Activated naive CD8-positive, alpha-beta T cell treated with anti-CD3 and anti-CD28 coated beads for 36 hours (primary cell): ENCODE data around the gene OGFOD3. TPM values are rescaled to one million over a fixed set of nuclear protein-coding genes. Genes with fewer than 3 reads are reported as not detected.
A peak's percentile ranks its signal among the peaks of the same experiment; 100 is the strongest.
"Not testable (repeated sequence)": the region's sequence is repeated elsewhere in the genome, so short reads cannot be mapped to it uniquely, and the experiment has no call there.

ENCODE experiments used
- DNase-seq: peaks from one replicate; pipeline ENCODE4 v3.0.0; 2021
- H3K27ac Mint-ChIP-seq: one replicate; pipeline ENCODE4 v1.8.0; 2022; ENCODE audit warnings: mild to moderate bottlenecking, moderate library complexity, mixed read lengths
- H3K27me3 Mint-ChIP-seq: one replicate; pipeline ENCODE4 v1.8.0; 2022; ENCODE audit warnings: mild to moderate bottlenecking, mixed read lengths
- H3K36me3 Mint-ChIP-seq: one replicate; pipeline ENCODE4 v1.8.0; 2021; ENCODE audit warnings: mild to moderate bottlenecking, mixed read lengths
- H3K4me1 Mint-ChIP-seq: one replicate; pipeline ENCODE4 v1.8.0; 2021; ENCODE audit warnings: mixed read lengths
- H3K4me3 Mint-ChIP-seq: one replicate; pipeline ENCODE4 v1.8.0; 2022; ENCODE audit warnings: mild to moderate bottlenecking, moderate library complexity, mixed read lengths
- H3K9me3 Mint-ChIP-seq: one replicate; pipeline ENCODE4 v1.8.0; 2022; ENCODE audit warnings: mixed read lengths
- total RNA-seq, 2 experiments: library from RNA; stranded (reverse); gene quantifications; one replicate each; pipeline ENCODE4 v1.2.3, GENCODE V29; 2021

Gene OGFOD3, protein sequence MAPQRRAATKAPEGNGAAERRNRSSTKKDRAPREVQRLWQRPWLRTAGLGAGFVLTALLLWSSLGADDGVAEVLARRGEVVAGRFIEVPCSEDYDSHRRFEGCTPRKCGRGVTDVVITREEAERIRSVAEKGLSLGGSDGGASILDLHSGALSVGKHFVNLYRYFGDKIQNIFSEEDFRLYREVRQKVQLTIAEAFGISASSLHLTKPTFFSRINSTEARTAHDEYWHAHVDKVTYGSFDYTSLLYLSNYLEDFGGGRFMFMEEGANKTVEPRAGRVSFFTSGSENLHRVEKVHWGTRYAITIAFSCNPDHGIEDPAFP
- total RNA-seq = 10 to 100 TPM; 18.4 to 21.5 TPM

DNA sequence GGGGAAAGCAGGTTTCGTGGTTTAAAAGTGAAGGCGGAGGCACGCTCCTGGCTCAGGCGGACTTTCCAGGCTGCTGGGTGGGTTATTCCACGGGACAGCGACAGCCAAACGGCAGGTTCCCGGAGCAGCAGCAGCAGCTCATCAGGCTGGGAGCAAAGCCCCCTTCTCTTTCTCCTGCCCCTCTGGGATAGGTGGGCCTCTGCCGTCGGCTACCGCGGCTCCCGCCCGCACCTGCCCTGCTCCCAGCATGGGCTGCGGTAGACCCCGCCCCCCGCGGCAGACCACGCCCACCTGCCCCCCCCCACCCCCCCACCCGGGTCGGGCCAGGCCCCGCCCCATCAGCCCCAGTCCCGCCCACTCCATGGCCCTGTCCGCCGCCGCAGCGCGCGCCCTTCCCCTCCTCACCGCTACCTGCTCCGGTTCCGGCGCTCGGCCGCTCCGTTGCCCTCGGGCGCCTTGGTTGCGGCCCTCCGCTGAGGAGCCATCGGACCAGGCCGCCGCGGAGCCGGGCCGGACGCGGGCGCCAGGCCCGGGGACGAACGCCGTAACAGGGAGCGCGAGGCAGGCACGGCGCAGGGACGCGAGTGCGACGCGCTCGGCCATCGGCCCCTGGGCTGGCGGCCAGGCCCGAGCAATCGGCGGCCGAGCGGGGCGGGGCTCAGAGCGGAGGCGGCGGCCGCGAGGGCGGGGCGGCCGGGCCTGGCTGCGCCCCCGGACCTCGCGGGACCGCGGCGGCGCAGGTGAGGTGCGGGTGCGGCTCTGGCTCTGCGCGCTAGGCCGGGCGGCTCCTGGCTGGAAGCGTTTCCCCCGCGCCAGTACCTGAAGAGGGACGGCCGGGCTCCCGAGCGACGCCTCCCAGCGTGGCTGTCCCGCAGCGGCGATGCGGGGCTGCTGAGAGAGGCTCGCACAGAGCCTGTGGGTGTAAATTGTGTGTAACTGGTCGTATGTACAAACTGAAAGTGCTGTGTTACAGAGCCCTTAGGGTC, at the start of gene OGFOD3, which contains the start of gene HEXD:
OGFOD3 (minus strand) TSS at position 586 of the 986 bp plus-strand sequence; CDS start at position 485, 101 bp downstream.
HEXD (plus strand) TSS at position 347 of the 986 bp plus-strand sequence. CDS start 1,453 bp downstream, outside the sequence.
- H3K36me3 Mint-ChIP-seq = peaks cover 21% of the 10 kb centered on the region
- H3K4me1 Mint-ChIP-seq = peaks cover 23% of the 10 kb centered on the region
- H3K27me3 Mint-ChIP-seq = no peaks in the 10 kb centered on the region
- peak within 1 kb of the TSS; percentile 76 for H3K4me3 Mint-ChIP-seq
- peak within 1 kb of the TSS; percentile 74 for H3K27ac Mint-ChIP-seq
- peak; percentile 94 for DNase-seq
- H3K9me3 Mint-ChIP-seq = no peaks in the 10 kb centered on the region

GRCh38 chr17:82465023-82465603, 46.7 kb upstream of the OGFOD3 start:
- DNase-seq = peak; percentile 26
- no peaks in the 10 kb centered on the region for H3K27me3 Mint-ChIP-seq
- peaks cover 31% of the 10 kb centered on the region for H3K36me3 Mint-ChIP-seq
- no peaks in the 10 kb centered on the region for H3K9me3 Mint-ChIP-seq
- peak overlapping the region; percentile 44 for H3K27ac Mint-ChIP-seq
- no peak overlapping the region for H3K4me3 Mint-ChIP-seq
- H3K4me1 Mint-ChIP-seq = peaks cover 7% of the 10 kb centered on the region

DNA sequence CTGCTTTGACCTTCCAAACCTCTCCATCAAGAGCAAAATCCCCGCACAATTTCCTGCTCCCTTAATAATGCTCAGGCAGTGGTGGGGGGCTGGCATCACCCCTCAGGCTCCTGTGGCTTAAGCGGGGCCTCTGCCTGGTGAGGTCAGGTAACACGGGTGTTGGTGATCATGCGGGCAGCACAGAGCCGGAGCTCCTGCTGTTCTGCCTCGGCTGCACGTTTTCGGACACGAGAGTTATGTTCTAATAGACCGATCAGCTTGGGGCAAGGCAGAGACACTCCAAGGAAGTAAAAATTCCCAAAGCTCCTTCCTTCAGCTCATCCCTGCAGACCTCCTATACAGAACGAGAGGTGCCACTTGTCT, 46.2 kb upstream of the OGFOD3 start:
- DNase-seq = no peak
- H3K9me3 Mint-ChIP-seq = no peaks in the 10 kb centered on the region
- peaks cover 29% of the 10 kb centered on the region for H3K36me3 Mint-ChIP-seq
- no peak overlapping the region for H3K27ac Mint-ChIP-seq
- H3K4me1 Mint-ChIP-seq = peaks cover 7% of the 10 kb centered on the region
- H3K27me3 Mint-ChIP-seq = no peaks in the 10 kb centered on the region
- H3K4me3 Mint-ChIP-seq = no peak overlapping the region

GRCh38 chr17:82463925-82464566, 45.7 kb upstream of the OGFOD3 start:
- Mint-ChIP-seq H3K4me1 (peaks cover 12% of the 10 kb centered on the region), H3K27me3 (no peaks in the 10 kb centered on the region), H3K27ac (peak overlapping the region; percentile 40), H3K9me3 (no peaks in the 10 kb centered on the region), H3K36me3 (peaks cover 28% of the 10 kb centered on the region), H3K4me3 (no peak overlapping the region)
- no peak for DNase-seq

- Mint-ChIP-seq H3K4me3 (no peak overlapping the region), H3K4me1 (peaks cover 13% of the 10 kb centered on the region), H3K27me3 (no peaks in the 10 kb centered on the region), H3K9me3 (no peaks in the 10 kb centered on the region), H3K27ac (peak overlapping the region; percentile 40), H3K36me3 (peaks cover 24% of the 10 kb centered on the region)
- no peak for DNase-seq
Measured at GRCh38 chr17:82463391-82463790, 45.0 kb upstream of the OGFOD3 start.

GRCh38 chr17:82461827-82462524, 43.6 kb upstream of the OGFOD3 start:
- Mint-ChIP-seq H3K36me3 (peaks cover 24% of the 10 kb centered on the region), H3K27ac (no peak overlapping the region), H3K27me3 (no peaks in the 10 kb centered on the region), H3K9me3 (no peaks in the 10 kb centered on the region), H3K4me1 (peaks cover 23% of the 10 kb centered on the region), H3K4me3 (no peak overlapping the region)
- DNase-seq = no peak

DNA sequence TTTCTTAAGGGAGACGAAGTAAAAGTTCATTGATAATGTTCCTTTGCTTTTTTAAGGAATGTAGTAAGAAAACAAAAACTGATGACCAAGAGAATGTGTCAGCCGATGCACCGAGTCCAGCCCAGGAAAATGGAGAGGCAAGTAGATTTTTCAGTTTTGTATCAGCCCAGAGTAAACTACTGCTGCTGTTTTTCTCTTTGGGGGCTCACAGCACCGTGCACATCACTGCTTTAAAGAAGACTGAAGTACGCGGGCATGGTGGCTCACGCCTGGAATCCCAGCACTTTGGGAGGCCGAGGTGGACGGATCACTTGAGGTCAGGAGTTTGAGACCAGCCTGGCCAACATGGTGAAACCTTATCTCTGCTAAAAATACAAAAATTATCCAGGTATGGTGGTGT, 41.5 kb upstream of the OGFOD3 start:
- not testable (repeated sequence) for H3K27me3 Mint-ChIP-seq, H3K4me3 Mint-ChIP-seq, H3K9me3 Mint-ChIP-seq, H3K27ac Mint-ChIP-seq, DNase-seq
- peaks cover 28% of the 10 kb centered on the region for H3K4me1 Mint-ChIP-seq
- H3K36me3 Mint-ChIP-seq = peaks cover 18% of the 10 kb centered on the region

DNA sequence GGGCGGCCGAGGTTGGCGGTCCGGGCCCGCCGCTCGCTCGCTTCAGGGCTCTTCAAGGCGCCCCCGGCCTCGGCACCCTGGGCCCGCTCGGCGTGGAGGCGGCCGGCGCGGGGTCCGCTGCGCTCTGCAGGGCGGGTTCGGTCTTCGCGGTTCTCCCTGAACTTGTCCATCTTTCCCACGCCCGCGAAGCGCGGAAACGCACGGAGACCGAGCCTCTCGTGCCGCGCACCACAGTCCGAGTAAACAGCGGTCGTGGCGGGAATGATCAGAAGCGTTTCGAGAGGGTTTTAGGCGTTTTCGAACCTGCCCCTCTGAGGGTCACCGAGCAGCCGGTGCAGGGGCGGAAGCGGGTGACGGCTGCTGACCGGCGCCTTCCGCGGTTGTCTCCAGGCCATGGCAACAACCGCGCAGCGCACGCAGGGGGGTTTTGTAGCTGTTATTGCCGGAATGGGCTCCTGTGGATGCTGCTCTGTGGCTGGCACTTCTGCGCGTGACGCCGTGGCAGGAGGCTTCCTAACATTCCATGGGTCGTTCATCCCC, 40.6 kb upstream of the OGFOD3 start:
- peak overlapping the region; percentile 87 for H3K27ac Mint-ChIP-seq
- no peaks in the 10 kb centered on the region for H3K27me3 Mint-ChIP-seq
- H3K4me1 Mint-ChIP-seq = peaks cover 25% of the 10 kb centered on the region
- H3K9me3 Mint-ChIP-seq = no peaks in the 10 kb centered on the region
- peaks cover 10% of the 10 kb centered on the region for H3K36me3 Mint-ChIP-seq
- peak overlapping the region; percentile 80 for H3K4me3 Mint-ChIP-seq
- DNase-seq = no peak

- Mint-ChIP-seq H3K4me1 (peaks cover 25% of the 10 kb centered on the region), H3K4me3 (peak within 1 kb of the TSS; percentile 80), H3K36me3 (peaks cover 12% of the 10 kb centered on the region), H3K27ac (peak within 1 kb of the TSS; percentile 93), H3K27me3 (no peaks in the 10 kb centered on the region), H3K9me3 (no peaks in the 10 kb centered on the region)
- peak; percentile 98 for DNase-seq
Measured at GRCh38 chr17:82458179-82458884, 39.9 kb upstream of the OGFOD3 start, which contains the start of gene NARF. TSS of gene NARF (plus strand) at chr17:82458741. CDS start at chr17:82458804, 63 bp downstream.

DNA sequence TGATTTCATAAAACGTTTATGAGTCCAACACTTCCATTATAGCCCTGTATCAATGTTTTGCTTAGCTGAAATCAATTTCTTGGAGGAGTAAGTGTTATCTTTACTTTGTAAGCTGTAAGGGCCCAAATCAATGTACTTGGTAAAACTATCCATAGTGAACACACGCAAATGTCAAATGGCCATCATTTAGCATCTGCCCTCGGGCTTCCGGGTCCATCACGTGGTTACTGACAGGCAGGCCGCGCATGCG, 39.5 kb upstream of the OGFOD3 start:
- Mint-ChIP-seq H3K36me3 (peaks cover 12% of the 10 kb centered on the region), H3K9me3 (no peaks in the 10 kb centered on the region), H3K4me3 (peak overlapping the region; percentile 80), H3K27me3 (no peaks in the 10 kb centered on the region), H3K27ac (peak overlapping the region; percentile 93), H3K4me1 (peaks cover 25% of the 10 kb centered on the region)
- DNase-seq = no peak

GRCh38 chr17:82457073-82457928, 38.9 kb upstream of the OGFOD3 start:
- H3K4me3 Mint-ChIP-seq = peak overlapping the region; percentile 80
- H3K9me3 Mint-ChIP-seq = no peaks in the 10 kb centered on the region
- no peak for DNase-seq
- peaks cover 10% of the 10 kb centered on the region for H3K36me3 Mint-ChIP-seq
- H3K4me1 Mint-ChIP-seq = peaks cover 25% of the 10 kb centered on the region
- H3K27ac Mint-ChIP-seq = peak overlapping the region; percentile 93
- no peaks in the 10 kb centered on the region for H3K27me3 Mint-ChIP-seq

DNA sequence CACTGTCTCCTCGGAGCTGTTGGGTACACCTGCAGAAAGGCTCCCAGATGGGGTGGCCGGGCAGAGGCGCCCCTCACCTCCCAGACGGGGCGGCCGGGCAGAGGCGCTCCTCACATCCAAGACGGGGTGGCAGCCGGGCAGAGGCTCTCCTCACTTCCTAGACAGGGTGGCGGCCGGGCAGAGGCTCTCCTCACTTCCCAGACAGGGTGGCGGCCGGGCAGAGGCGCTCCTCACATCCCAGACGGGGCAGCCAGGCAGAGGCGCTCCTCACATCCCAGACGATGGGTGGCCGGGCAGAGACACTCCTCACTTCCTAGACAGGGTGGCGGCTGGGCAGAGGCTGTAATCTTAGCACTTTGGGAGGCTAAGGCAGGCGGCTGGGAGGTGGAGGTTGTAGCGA, 35.3 kb upstream of the OGFOD3 start:
- H3K9me3 Mint-ChIP-seq, DNase-seq, H3K27me3 Mint-ChIP-seq, H3K27ac Mint-ChIP-seq, H3K4me3 Mint-ChIP-seq: not testable (repeated sequence)
- H3K4me1 Mint-ChIP-seq = peaks cover 38% of the 10 kb centered on the region
- H3K36me3 Mint-ChIP-seq = peaks cover 17% of the 10 kb centered on the region

GRCh38 chr17:82453151-82453550, 34.8 kb upstream of the OGFOD3 start:
- not testable (repeated sequence) for DNase-seq, H3K9me3 Mint-ChIP-seq, H3K4me3 Mint-ChIP-seq, H3K27ac Mint-ChIP-seq, H3K27me3 Mint-ChIP-seq
- H3K4me1 Mint-ChIP-seq = peaks cover 38% of the 10 kb centered on the region
- H3K36me3 Mint-ChIP-seq = peaks cover 17% of the 10 kb centered on the region
